ENCODE data around the gene RDH11. TPM values are rescaled to one million over a fixed set of nuclear protein-coding genes. Genes with fewer than 3 reads are reported as not detected.

RDH11 gene
- total and polyA plus RNA-seq, 2 donors (not counting 3 experiments of a cell fraction or from before 2014, with no cell fraction given), result 79.8 to 93.2 TPM

DNA sequence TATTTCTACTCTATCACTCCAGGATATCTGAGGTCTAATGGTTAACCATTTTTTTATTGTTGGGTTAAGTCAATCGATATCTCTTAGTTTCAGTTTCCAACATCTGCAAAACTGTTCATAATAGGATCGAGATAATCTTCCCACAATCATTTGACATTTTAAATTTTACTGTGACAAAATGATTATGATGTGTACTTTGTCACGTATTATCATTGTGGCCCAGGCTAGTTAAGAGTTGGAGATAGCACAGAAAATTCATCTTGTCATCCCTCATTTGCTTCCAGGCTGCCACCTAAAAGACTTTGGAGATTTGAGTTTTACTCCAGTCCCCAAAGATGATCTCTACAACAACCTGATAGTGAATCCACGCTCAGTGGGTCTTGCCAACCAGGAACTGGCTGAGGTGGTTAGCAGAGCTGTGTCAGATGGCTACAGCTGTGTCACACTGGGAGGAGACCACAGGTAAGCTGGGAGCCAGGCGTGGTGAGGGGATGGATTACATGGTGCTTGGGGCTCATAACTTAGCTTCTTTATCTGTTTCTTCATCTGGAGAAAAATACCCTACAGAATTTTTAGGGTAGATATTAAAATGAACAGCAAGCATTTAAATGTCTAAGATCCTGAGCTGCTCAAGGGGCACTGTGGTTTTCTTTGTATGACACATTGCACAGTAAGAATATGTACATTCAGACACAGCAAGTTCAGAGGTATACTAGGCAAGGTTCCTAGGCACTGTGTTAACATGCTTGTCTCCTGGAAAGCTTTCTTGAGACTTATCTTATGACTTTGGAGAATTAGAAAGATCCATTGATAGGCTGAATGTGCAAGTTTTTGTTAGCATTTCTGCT, 53.4 kb downstream of the RDH11 start:
- dilution Hi-C loops (cut with MboI; ENCODE audit: extremely low pct_ligation_motif_present, low sequenced_read_pairs), result no loop called here
- CTCF ChIA-PET, result interaction anchor here (0.7 to 3.3 kb wide), 8 partner anchors 12 to 71 kb away, joined by 3 to 21 read pairs (median 4); no protein-coding TSS in a partner anchor
- BruUV-seq (replicated peaks), result no TSS peak

More for the DNA sequence above, 53.4 kb downstream of the RDH11 start:
- DNase-seq (ENCODE audit: low read depth, low spot score) (no peak), FAIRE-seq (no peak)
- Histone ChIP-seq H3K9me1 (replicated peaks; ENCODE audit: control insufficient read depth, extremely low read depth, insufficient read depth, low read length) (no peaks in the 10 kb centered on the region), H3K36me3 (ENCODE audit: control insufficient read depth in 2 of 2, extremely low read depth in 1 of 2, insufficient read depth in 2 of 2, low read length in 2 of 2) (peaks cover 0 to 2% of the 10 kb centered on the region in 2 experiments), H3K9me3 (replicated peaks; ENCODE audit: control insufficient read depth, insufficient read depth, low read length) (no peaks in the 10 kb centered on the region), H3K27me3 (ENCODE audit: control insufficient read depth in 2 of 2, insufficient read depth in 2 of 2, low read length in 2 of 2) (no peaks in the 10 kb centered on the region), H4K20me1 (replicated peaks; ENCODE audit: control insufficient read depth, extremely low read depth, insufficient read depth, low read length) (no peaks in the 10 kb centered on the region), H3K4me2 (ENCODE audit: insufficient read depth, low read length) (no peak overlapping the region), H3K4me3 (replicated peaks in 1 of 3; ENCODE audit: insufficient read depth in 1 of 3, low read depth in 1 of 3, low read length in 3 of 3) (no peak overlapping the region), H3K79me2 (ENCODE audit: control insufficient read depth, insufficient read depth, low read length) (no peaks in the 10 kb centered on the region), H3K27ac (ENCODE audit: insufficient read depth, low read depth, low read length) (no peak overlapping the region), H3K4me1 (ENCODE audit: control insufficient read depth, extremely low read depth, insufficient read depth, low read length) (no peaks in the 10 kb centered on the region), H2AFZ (ENCODE audit: low read depth, low read length) (no peak overlapping the region), H3K9ac (replicated peaks; ENCODE audit: extremely low read depth, insufficient read depth, low read length) (no peak overlapping the region)
- intact Hi-C loops (cut with micrococcal nuclease), result no loop called here
- TF ChIP-seq MAX (IDR thresholded peaks at IDR 0.05; ENCODE audit: insufficient read depth, insufficient read length) (no peak), POLR2A (IDR thresholded peaks at IDR 0.05; ENCODE audit: low read depth, low read length) (no peak), POLR2AphosphoS5 (IDR thresholded peaks at IDR 0.05; ENCODE audit: insufficient read depth, low read depth, low read length) (no peak), GATA2 (IDR thresholded peaks at IDR 0.05; ENCODE audit: insufficient read depth, insufficient read length, low read depth, low read length) (no peak), FOS (IDR thresholded peaks at IDR 0.05; ENCODE audit: borderline replicate concordance, insufficient read depth, low read length) (no peak), JUN (IDR thresholded peaks at IDR 0.05; ENCODE audit: borderline replicate concordance, insufficient read depth, insufficient read length, low read depth) (no peak), EZH2 (IDR thresholded peaks at IDR 0.05; ENCODE audit: borderline replicate concordance, low read depth, low read length, severe bottlenecking) (no peak), MYC (IDR thresholded peaks at IDR 0.05; ENCODE audit: low read depth, low read length) (no peak)
- TF ChIP-seq, protein P1, sequence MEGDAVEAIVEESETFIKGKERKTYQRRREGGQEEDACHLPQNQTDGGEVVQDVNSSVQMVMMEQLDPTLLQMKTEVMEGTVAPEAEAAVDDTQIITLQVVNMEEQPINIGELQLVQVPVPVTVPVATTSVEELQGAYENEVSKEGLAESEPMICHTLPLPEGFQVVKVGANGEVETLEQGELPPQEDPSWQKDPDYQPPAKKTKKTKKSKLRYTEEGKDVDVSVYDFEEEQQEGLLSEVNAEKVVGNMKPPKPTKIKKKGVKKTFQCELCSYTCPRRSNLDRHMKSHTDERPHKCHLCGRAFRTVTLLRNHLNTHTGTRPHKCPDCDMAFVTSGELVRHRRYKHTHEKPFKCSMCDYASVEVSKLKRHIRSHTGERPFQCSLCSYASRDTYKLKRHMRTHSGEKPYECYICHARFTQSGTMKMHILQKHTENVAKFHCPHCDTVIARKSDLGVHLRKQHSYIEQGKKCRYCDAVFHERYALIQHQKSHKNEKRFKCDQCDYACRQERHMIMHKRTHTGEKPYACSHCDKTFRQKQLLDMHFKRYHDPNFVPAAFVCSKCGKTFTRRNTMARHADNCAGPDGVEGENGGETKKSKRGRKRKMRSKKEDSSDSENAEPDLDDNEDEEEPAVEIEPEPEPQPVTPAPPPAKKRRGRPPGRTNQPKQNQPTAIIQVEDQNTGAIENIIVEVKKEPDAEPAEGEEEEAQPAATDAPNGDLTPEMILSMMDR (IDR thresholded peaks at IDR 0.05; ENCODE audit: extremely low read depth in 1 of 2, insufficient read depth in 1 of 2, low read depth in 1 of 2, low read length in 2 of 2), result no peak
- POLR2A ChIA-PET, result no interaction called here

Data from endothelial cell of umbilical vein (primary cell).